ENCODE results near the gene NYNRIN. TPM values are rescaled to one million over a fixed set of nuclear protein-coding genes. Genes with fewer than 3 reads are reported as not detected.

NYNRIN gene
- total RNA-seq, 4 donors from 2014 or later = 6.9 to 19.9 (median 11.5) TPM

- WGBS, 2 donors (ENCODE audit: low coverage in 1 of 2) = 68 to 77% methylated on average over 11 to 13 of the region's 25 CpGs
- no peak overlapping the region for H3K27ac ChIP-seq
- peaks cover 0 to 13% (median 0%) of the 10 kb centered on the region in 3 donors for H3K4me1 ChIP-seq
- H3K36me3 ChIP-seq = peaks cover 0 to 49% of the 10 kb centered on the region in 2 donors
- peaks cover 12% of the 10 kb centered on the region for H3K27me3 ChIP-seq
- H3K4me3 ChIP-seq = no peak overlapping the region
- ATAC-seq = no peak
- TF ChIP-seq POLR2AphosphoS5 (IDR thresholded peaks at IDR 0.05) = no peak
- no peak for TF ChIP-seq POLR2A (IDR thresholded peaks at IDR 0.05)
- no peaks in the 10 kb centered on the region for H3K9me3 ChIP-seq
Measured at GRCh38 chr14:24415421-24416253, 16.8 kb downstream of the NYNRIN start.

- H3K9me3 ChIP-seq = no peaks in the 10 kb centered on the region
- peaks cover 18% of the 10 kb centered on the region for H3K27me3 ChIP-seq
- H3K27ac ChIP-seq = no peak overlapping the region
- H3K4me3 ChIP-seq = no peak overlapping the region
- TF ChIP-seq CTCF (IDR thresholded peaks at IDR 0.05) = no peak
- no peak for TF ChIP-seq EP300 (IDR thresholded peaks at IDR 0.05)
- TF ChIP-seq POLR2AphosphoS5 (IDR thresholded peaks at IDR 0.05) = no peak
- TF ChIP-seq POLR2A (IDR thresholded peaks at IDR 0.05) = no peak
- peaks cover 0 to 13% (median 0%) of the 10 kb centered on the region in 3 donors for H3K4me1 ChIP-seq
- WGBS, 2 donors (ENCODE audit: low coverage in 1 of 2) = 42 to 75% methylated on average over 2 to 4 of the region's 19 CpGs
- ATAC-seq = no peak
- peaks cover 0 to 42% of the 10 kb centered on the region in 2 donors for H3K36me3 ChIP-seq
Measured at GRCh38 chr14:24416254-24416931, 17.6 kb downstream of the NYNRIN start.

GRCh38 chr14:24416932-24417619 is 18.3 kb downstream of the NYNRIN start:
- peaks cover 25% of the 10 kb centered on the region for H3K27me3 ChIP-seq
- no peak for TF ChIP-seq EP300 (IDR thresholded peaks at IDR 0.05)
- no peak for TF ChIP-seq CTCF (IDR thresholded peaks at IDR 0.05)
- no peak for TF ChIP-seq POLR2AphosphoS5 (IDR thresholded peaks at IDR 0.05)
- no peak for TF ChIP-seq POLR2A (IDR thresholded peaks at IDR 0.05)
- H3K4me1 ChIP-seq = peaks cover 0 to 13% (median 0%) of the 10 kb centered on the region in 3 donors
- H3K9me3 ChIP-seq = no peaks in the 10 kb centered on the region
- 67 to 80% methylated on average over 2 to 6 of the region's 16 CpGs for WGBS, 2 donors (ENCODE audit: low coverage in 1 of 2)
- no peak overlapping the region for H3K4me3 ChIP-seq
- ATAC-seq = no peak
- peaks cover 0 to 38% of the 10 kb centered on the region in 2 donors for H3K36me3 ChIP-seq
- H3K27ac ChIP-seq = no peak overlapping the region

- Histone ChIP-seq H3K27ac (no peak overlapping the region), H3K36me3 (peaks cover 0 to 31% of the 10 kb centered on the region in 2 donors), H3K27me3 (peaks cover 29% of the 10 kb centered on the region), H3K4me3 (no peak overlapping the region), H3K9me3 (no peaks in the 10 kb centered on the region), H3K4me1 (peaks cover 0 to 13% (median 0%) of the 10 kb centered on the region in 3 donors)
- TF ChIP-seq POLR2AphosphoS5 (IDR thresholded peaks at IDR 0.05) (no peak), EP300 (IDR thresholded peaks at IDR 0.05) (no peak), POLR2A (IDR thresholded peaks at IDR 0.05) (no peak), CTCF (IDR thresholded peaks at IDR 0.05) (no peak)
- ATAC-seq = no peak
- 71 to 78% methylated on average over 1 to 4 of the region's 6 CpGs for WGBS, 2 donors (ENCODE audit: low coverage in 1 of 2)
Measured at GRCh38 chr14:24417832-24418491, 19.2 kb downstream of the NYNRIN start.

DNA sequence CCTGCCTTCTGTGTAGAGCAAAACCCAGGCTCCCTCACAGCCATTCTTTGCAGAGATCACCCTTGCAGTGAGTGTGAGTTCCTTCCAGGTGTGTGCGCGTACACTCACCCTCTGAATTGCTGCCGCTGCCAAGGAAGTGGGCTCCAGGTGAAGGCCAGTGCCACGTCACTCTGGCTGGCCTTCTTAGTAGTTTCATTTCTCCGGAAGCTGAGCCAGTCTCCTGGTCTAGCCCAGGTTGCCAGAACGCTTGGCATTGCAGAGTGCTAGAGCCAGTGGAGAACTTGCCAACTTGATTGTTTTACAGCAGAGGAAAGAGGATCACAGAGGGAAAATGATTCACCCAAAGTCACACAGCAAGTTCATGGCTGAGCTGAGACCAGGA is 19.7 kb downstream of the NYNRIN start:
- TF ChIP-seq POLR2A (IDR thresholded peaks at IDR 0.05) = peak in 1 of 2 donors; percentile 1
- TF ChIP-seq POLR2AphosphoS5 (IDR thresholded peaks at IDR 0.05) = no peak
- Histone ChIP-seq H3K27ac (no peak overlapping the region), H3K9me3 (no peaks in the 10 kb centered on the region), H3K36me3 (peaks cover 0 to 25% of the 10 kb centered on the region in 2 donors), H3K4me3 (no peak overlapping the region), H3K27me3 (peaks cover 34% of the 10 kb centered on the region), H3K4me1 (peaks cover 0 to 13% (median 0%) of the 10 kb centered on the region in 3 donors)
- 100% methylated on average over 1 of the region's 6 CpGs; no CpG with 5 or more reads in 1 of the 2 donors for WGBS, 2 donors (ENCODE audit: low coverage in 1 of 2)
- peak; percentile 14 for ATAC-seq
